Measurements from ENCODE around the gene KLRF2. TPM values are rescaled to one million over a fixed set of nuclear protein-coding genes. Genes with fewer than 3 reads are reported as not detected.
A peak's percentile ranks its signal among the peaks of the same experiment; 100 is the strongest.

KLRF2 gene
- total RNA-seq, 1 donor from 2014 or later = not detected

DNA sequence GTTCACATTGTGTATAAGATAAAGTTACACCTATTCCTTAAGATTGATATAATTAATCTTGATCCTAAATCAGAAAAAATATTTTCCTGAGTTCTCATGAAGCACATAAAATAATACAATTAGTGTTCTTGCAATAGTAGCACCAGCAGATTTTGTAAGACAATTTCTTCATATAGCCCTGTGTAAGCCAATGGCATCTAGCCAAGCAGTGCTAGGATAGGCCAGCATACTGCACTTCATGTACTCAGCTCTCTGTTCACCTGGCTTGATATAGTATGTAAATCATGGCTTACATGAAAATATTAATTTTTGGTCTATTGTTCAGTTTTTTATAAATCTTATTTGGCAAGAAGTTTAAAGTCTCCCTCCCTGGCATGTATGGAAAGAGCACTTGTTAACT lies 1.9 kb downstream of the KLRF2 start:
- Histone ChIP-seq H3K9me3 (no peaks in the 10 kb centered on the region), H3K36me3 (no peaks in the 10 kb centered on the region), H3K4me1 (no peaks in the 10 kb centered on the region), H3K27me3 (no peaks in the 10 kb centered on the region), H3K4me3 (no peak overlapping the region), H3K27ac (no peak overlapping the region)
- no peak for DNase-seq (ENCODE audit: extremely low spot score in 2 of 2)
- TF ChIP-seq POLR2AphosphoS5 (IDR thresholded peaks at IDR 0.05; ENCODE audit: insufficient read depth in 1 of 2, low read depth in 1 of 2) (peak in 1 of 2 donors; percentile 46), POLR2A (IDR thresholded peaks at IDR 0.05) (no peak)
- TF ChIP-seq, protein P1, sequence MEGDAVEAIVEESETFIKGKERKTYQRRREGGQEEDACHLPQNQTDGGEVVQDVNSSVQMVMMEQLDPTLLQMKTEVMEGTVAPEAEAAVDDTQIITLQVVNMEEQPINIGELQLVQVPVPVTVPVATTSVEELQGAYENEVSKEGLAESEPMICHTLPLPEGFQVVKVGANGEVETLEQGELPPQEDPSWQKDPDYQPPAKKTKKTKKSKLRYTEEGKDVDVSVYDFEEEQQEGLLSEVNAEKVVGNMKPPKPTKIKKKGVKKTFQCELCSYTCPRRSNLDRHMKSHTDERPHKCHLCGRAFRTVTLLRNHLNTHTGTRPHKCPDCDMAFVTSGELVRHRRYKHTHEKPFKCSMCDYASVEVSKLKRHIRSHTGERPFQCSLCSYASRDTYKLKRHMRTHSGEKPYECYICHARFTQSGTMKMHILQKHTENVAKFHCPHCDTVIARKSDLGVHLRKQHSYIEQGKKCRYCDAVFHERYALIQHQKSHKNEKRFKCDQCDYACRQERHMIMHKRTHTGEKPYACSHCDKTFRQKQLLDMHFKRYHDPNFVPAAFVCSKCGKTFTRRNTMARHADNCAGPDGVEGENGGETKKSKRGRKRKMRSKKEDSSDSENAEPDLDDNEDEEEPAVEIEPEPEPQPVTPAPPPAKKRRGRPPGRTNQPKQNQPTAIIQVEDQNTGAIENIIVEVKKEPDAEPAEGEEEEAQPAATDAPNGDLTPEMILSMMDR (IDR thresholded peaks at IDR 0.05) = no peak
- intact Hi-C loops (cut with DNase I) = no loop called here

DNA sequence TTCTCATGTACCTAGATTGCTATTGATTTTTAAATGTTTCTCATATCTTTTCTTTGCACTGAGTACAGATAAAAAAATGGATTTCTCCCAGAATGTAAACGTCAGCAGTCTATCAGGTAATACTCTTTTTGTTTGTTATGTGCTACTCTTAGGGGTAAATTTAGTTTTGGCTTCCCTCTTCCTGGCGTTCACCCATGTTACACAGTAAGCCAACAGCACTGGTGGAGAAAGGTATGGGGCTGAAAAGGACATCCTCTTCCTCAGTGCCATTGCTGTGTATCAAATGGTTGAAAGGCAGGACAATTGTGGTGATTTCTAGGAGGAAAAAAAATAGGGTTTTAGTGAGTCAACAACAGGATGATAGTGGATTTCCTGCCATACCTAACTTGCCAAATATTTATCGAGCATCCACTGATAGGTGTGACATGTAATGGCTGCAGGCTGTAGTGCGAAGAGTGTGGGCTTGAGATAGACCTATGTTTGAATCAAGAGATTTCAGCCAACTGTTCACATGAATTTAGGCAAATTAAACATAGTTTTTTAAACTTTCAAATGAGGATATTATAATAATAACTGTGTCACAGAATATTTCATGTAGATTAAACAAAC lies 7.5 kb downstream of the KLRF2 start:
- DNase-seq (ENCODE audit: extremely low spot score in 2 of 2) = no peak
- no peaks in the 10 kb centered on the region for H3K36me3 ChIP-seq
- intact Hi-C loops (cut with DNase I) = no loop called here
- H3K4me3 ChIP-seq = no peak overlapping the region
- no peaks in the 10 kb centered on the region for H3K27me3 ChIP-seq
- TF ChIP-seq, protein P1 (IDR thresholded peaks at IDR 0.05) = no peak
- no peak for TF ChIP-seq POLR2AphosphoS5 (IDR thresholded peaks at IDR 0.05; ENCODE audit: insufficient read depth in 1 of 2, low read depth in 1 of 2)
- TF ChIP-seq POLR2A (IDR thresholded peaks at IDR 0.05) = no peak
- H3K9me3 ChIP-seq = no peaks in the 10 kb centered on the region
- no peaks in the 10 kb centered on the region for H3K4me1 ChIP-seq
- no peak overlapping the region for H3K27ac ChIP-seq

DNA sequence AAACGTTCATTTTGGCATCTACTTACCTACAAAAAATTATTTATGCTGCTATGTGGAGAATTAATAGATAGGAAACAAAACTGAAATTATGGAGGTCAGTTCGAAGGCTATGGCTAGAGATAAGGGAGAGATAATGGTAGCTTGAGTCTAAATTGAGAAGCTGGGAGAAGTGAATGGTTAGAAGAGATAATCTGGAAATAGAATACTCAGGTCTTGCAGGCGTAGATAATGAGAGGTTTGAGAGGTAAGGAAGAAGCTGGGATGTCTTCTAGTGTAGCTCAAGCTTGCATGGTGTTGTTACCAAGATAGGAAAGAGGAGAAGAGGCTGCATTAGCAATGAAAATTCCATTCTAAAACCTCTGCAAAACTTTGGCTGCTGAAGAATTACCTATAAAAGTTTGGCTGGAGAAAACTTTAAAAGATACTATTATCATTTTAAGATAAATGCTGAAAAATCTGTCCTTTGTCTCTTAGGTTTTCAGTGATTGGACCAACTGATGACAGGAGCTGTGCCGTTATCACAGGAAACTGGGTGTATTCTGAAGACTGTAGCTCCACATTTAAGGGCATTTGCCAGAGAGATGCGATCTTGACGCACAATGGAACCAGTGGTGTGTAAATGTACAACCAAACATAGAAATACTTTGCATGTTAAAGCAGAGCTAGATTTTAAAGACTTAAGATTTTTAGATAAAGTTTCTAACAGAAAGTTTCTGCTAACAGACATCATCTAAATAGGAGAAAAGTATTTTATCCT lies 14.1 kb downstream of the KLRF2 start:
- no peaks in the 10 kb centered on the region for H3K9me3 ChIP-seq
- no peaks in the 10 kb centered on the region for H3K27me3 ChIP-seq
- intact Hi-C loops (cut with DNase I) = no loop called here
- H3K4me3 ChIP-seq = no peak overlapping the region
- no peak overlapping the region for H3K27ac ChIP-seq
- no peak for DNase-seq (ENCODE audit: extremely low spot score in 2 of 2)
- H3K36me3 ChIP-seq = no peaks in the 10 kb centered on the region
- TF ChIP-seq, protein P1 (IDR thresholded peaks at IDR 0.05) = no peak
- TF ChIP-seq POLR2AphosphoS5 (IDR thresholded peaks at IDR 0.05; ENCODE audit: insufficient read depth in 1 of 2, low read depth in 1 of 2) (no peak), POLR2A (IDR thresholded peaks at IDR 0.05) (no peak)
- H3K4me1 ChIP-seq = no peaks in the 10 kb centered on the region

DNA sequence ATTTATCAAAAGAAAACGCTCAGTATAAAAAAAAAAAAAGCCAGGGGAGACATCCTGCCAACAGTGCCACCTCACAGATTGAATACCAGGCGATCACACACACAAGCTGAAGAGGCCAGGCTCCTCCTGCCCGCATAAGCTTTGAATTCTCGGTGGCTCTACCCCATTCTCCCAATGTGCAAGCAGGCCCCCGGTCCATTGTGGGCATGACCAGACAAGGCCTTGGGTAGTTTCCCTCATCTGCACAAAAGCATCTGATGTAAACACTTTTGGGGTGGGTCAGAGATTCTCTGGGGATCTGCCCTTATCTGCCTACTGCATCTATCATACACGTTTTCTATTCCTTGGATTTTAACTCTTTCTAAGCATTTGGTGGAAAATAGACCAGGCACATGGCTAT lies 16.2 kb downstream of the KLRF2 start:
- H3K4me1 ChIP-seq = no peaks in the 10 kb centered on the region
- H3K36me3 ChIP-seq = no peaks in the 10 kb centered on the region
- intact Hi-C loops (cut with DNase I) = no loop called here
- TF ChIP-seq, protein P1 (IDR thresholded peaks at IDR 0.05) = no peak
- TF ChIP-seq POLR2A (IDR thresholded peaks at IDR 0.05) (no peak), POLR2AphosphoS5 (IDR thresholded peaks at IDR 0.05; ENCODE audit: insufficient read depth in 1 of 2, low read depth in 1 of 2) (no peak)
- no peak overlapping the region for H3K4me3 ChIP-seq
- H3K9me3 ChIP-seq = peaks cover 3% of the 10 kb centered on the region
- H3K27me3 ChIP-seq = no peaks in the 10 kb centered on the region
- H3K27ac ChIP-seq = no peak overlapping the region
- no peak for DNase-seq (ENCODE audit: extremely low spot score in 2 of 2)

DNA sequence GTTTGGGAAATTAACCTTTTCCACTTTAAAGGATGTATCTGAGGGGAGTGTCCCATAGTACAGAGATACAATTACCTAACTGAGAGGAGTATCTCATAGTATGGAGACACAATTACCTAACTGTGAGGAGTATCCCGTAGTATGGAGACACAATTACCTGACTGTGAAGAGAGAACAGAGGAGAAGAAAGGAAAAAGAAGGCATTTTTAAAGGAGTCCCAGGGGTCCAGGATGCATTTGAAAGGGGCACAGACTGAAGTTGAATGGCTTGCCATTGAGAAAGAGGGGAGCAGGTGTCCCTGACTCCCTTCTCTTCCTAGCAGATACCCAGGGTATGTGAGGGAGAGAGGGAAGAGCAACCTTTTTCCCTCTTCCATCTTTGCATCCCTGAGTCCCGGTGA lies 17.9 kb downstream of the KLRF2 start:
- intact Hi-C loops (cut with DNase I) = no loop called here
- Histone ChIP-seq H3K27ac (no peak overlapping the region), H3K36me3 (no peaks in the 10 kb centered on the region), H3K9me3 (peaks cover 3% of the 10 kb centered on the region), H3K27me3 (no peaks in the 10 kb centered on the region), H3K4me3 (no peak overlapping the region), H3K4me1 (no peaks in the 10 kb centered on the region)
- no peak for DNase-seq (ENCODE audit: extremely low spot score in 2 of 2)
- TF ChIP-seq POLR2A (IDR thresholded peaks at IDR 0.05) (no peak), POLR2AphosphoS5 (IDR thresholded peaks at IDR 0.05; ENCODE audit: insufficient read depth in 1 of 2, low read depth in 1 of 2) (no peak)
- TF ChIP-seq, protein P1 (IDR thresholded peaks at IDR 0.05) = no peak

Measured in vagina (tissue), 2 donors.